Suprapubic skin (tissue), 4 donors: ENCODE data around the gene CDHR5. TPM values are rescaled to one million over a fixed set of nuclear protein-coding genes. Genes with fewer than 3 reads are reported as not detected.

ENCODE experiments used
- DNase-seq, 2 donors: peaks; one replicate each; pipeline ENCODE4 v3.0.0-alpha.2; 2019; ENCODE audit warnings: low spot score in 2 of 2
- H3K27ac ChIP-seq: fragments of 200-600 bp; sonication (generic); one replicate; pipeline ENCODE4 v1.5.1; 2019
- H3K27me3 ChIP-seq: fragments of 200-600 bp; sonication (generic); one replicate; pipeline ENCODE4 v1.5.1; 2019
- H3K36me3 ChIP-seq: fragments of 200-600 bp; sonication (generic); one replicate; pipeline ENCODE4 v1.5.1; 2019
- H3K4me1 ChIP-seq: fragments of 200-600 bp; sonication (generic); one replicate; pipeline ENCODE4 v1.5.1; 2019
- H3K4me3 ChIP-seq: fragments of 200-600 bp; sonication (generic); one replicate; pipeline ENCODE4 v1.5.1; 2019; ENCODE audit warnings: mild to moderate bottlenecking
- H3K9me3 ChIP-seq: fragments of 200-600 bp; sonication (generic); one replicate; pipeline ENCODE4 v1.5.1; 2019
- CTCF ChIP-seq, 2 donors: fragments of 200-600 bp in 1 of 2; fragments of 450-650 bp in 1 of 2; sonication (generic) in 1 of 2; IDR thresholded peaks; one replicate each; pipeline ENCODE4 v1.5.1; 2016 to 2019; ENCODE audit warnings: antibody characterized with exemption in 2 of 2, mild to moderate bottlenecking in 1 of 2, moderate library complexity in 1 of 2
- EP300 ChIP-seq: sonication (generic); formaldehyde crosslinking; IDR thresholded peaks from one replicate; pipeline ENCODE4 v1.6.1; 2017; ENCODE audit warnings: antibody characterized with exemption
- POLR2A ChIP-seq, 2 donors: fragments of 450-650 bp; IDR thresholded peaks; one replicate each; pipeline ENCODE4 v1.6.1; 2017; ENCODE audit warnings: antibody characterized with exemption in 2 of 2, mild to moderate bottlenecking in 2 of 2, moderate library complexity in 2 of 2
- POLR2AphosphoS5 ChIP-seq, 3 donors: sonication (generic); formaldehyde crosslinking; IDR thresholded peaks; one replicate each; pipeline ENCODE4 v1.6.1; 2017; ENCODE audit warnings: antibody characterized with exemption in 3 of 3
- WGBS: methylation state at CpG from one replicate; pipeline ENCODE4 v1.1.5; 2018; 5-methylcytosine and 5-hydroxymethylcytosine counted together
- total RNA-seq, 4 donors: library from RNA; depleted of rRNA; stranded (reverse); fragments of >200 nt; gene quantifications; one replicate each; pipeline ENCODE4 v1.1.0, GENCODE V29; 2016

Gene CDHR5
- total RNA-seq, 4 donors from 2014 or later, result 0.53 to 1.1 TPM; not detected in 2

- no peak overlapping the region for H3K4me3 ChIP-seq
- no peak for TF ChIP-seq POLR2A (IDR thresholded peaks at IDR 0.05)
- no peak for TF ChIP-seq EP300
- no peak for TF ChIP-seq CTCF (IDR thresholded peaks at IDR 0.05)
- no peak for TF ChIP-seq POLR2AphosphoS5 (IDR thresholded peaks at IDR 0.05)
- peaks cover 49% of the 10 kb centered on the region for H3K4me1 ChIP-seq
- no peaks in the 10 kb centered on the region for H3K9me3 ChIP-seq
- H3K27ac ChIP-seq, result no peak overlapping the region
- 73% methylated on average over 6 of the region's 8 CpGs for WGBS
- H3K27me3 ChIP-seq, result no peaks in the 10 kb centered on the region
- no peak for DNase-seq
- H3K36me3 ChIP-seq, result no peaks in the 10 kb centered on the region
These were observed 53.0 kb downstream of the CDHR5 start for GRCh38 chr11:571802-572185.

GRCh38 chr11:569158-569885 is 55.4 kb downstream of the CDHR5 start:
- 51% methylated on average over 11 of the region's 36 CpGs for WGBS
- H3K36me3 ChIP-seq, result no peaks in the 10 kb centered on the region
- no peak for TF ChIP-seq EP300
- no peak for TF ChIP-seq POLR2AphosphoS5 (IDR thresholded peaks at IDR 0.05)
- no peak for TF ChIP-seq CTCF (IDR thresholded peaks at IDR 0.05)
- no peak for TF ChIP-seq POLR2A (IDR thresholded peaks at IDR 0.05)
- peak overlapping the region; percentile 91 for H3K27ac ChIP-seq
- peak overlapping the region; percentile 76 for H3K4me3 ChIP-seq
- H3K27me3 ChIP-seq, result no peaks in the 10 kb centered on the region
- no peaks in the 10 kb centered on the region for H3K9me3 ChIP-seq
- peaks cover 49% of the 10 kb centered on the region for H3K4me1 ChIP-seq
- no peak for DNase-seq

GRCh38 chr11:568306-569157 is 56.2 kb downstream of the CDHR5 start:
- TF ChIP-seq CTCF (IDR thresholded peaks at IDR 0.05), result no peak
- no peak for TF ChIP-seq POLR2AphosphoS5 (IDR thresholded peaks at IDR 0.05)
- no peak for TF ChIP-seq POLR2A (IDR thresholded peaks at IDR 0.05)
- TF ChIP-seq EP300, result no peak
- Histone ChIP-seq H3K4me3 (peak overlapping the region; percentile 76), H3K27me3 (no peaks in the 10 kb centered on the region), H3K27ac (peak overlapping the region; percentile 91), H3K4me1 (peaks cover 52% of the 10 kb centered on the region), H3K36me3 (no peaks in the 10 kb centered on the region), H3K9me3 (no peaks in the 10 kb centered on the region)
- DNase-seq, result peak; percentile 95 to 96
- WGBS, result 0% methylated on average over 2 of the region's 123 CpGs

GRCh38 chr11:567629-568292 is 57.0 kb downstream of the CDHR5 start:
- H3K4me3 ChIP-seq, result peak overlapping the region; percentile 76
- no peak for TF ChIP-seq EP300
- TF ChIP-seq POLR2A (IDR thresholded peaks at IDR 0.05), result no peak
- no peak for TF ChIP-seq CTCF (IDR thresholded peaks at IDR 0.05)
- no peak for TF ChIP-seq POLR2AphosphoS5 (IDR thresholded peaks at IDR 0.05)
- no CpG with 5 or more reads among the region's 41 CpGs for WGBS
- peaks cover 50% of the 10 kb centered on the region for H3K4me1 ChIP-seq
- peak overlapping the region; percentile 91 for H3K27ac ChIP-seq
- peak; percentile 74 to 77 for DNase-seq
- H3K36me3 ChIP-seq, result no peaks in the 10 kb centered on the region
- no peaks in the 10 kb centered on the region for H3K9me3 ChIP-seq
- no peaks in the 10 kb centered on the region for H3K27me3 ChIP-seq
